HG02870 (cell line): ENCODE measurements around the gene PCSK6.
"Not testable (repeated sequence)": the region's sequence is repeated elsewhere in the genome, so short reads cannot be mapped to it uniquely, and the experiment has no call there.

ENCODE experiments used
- ATAC-seq: cut with Tn5 transposase; IDR thresholded peaks from one replicate; pipeline ENCODE4 v1.9.1; 2021; ENCODE audit warnings: mild to moderate bottlenecking, moderate library complexity; ENCODE audit not compliant: unreplicated experiment

PCSK6 gene

GRCh38 chr15:101368086-101368780, 121.3 kb downstream of the PCSK6 start:
- ATAC-seq: no peak

DNA sequence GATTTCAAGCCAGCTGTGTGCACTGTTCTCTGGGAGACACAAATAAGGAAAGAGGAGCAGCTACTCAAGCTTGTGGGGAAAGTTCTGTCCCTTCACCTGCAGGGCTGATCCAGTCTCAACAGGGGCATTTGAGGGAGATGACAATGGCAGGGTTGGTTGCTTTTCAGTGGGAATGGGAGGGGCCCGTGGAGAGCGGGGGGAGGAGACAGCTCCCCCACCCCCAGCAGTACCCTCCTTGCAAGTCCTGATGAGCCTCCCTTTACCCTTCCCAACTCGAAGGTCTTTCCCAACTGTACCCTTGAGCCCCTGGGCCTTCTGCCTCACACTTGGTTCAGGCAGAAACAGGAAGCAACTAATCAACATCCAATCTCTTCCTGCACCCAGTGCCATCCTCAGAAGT, 122.7 kb downstream of the PCSK6 start:
- no peak for ATAC-seq

- no peak for ATAC-seq
Observed at GRCh38 chr15:101362986-101363566, 126.4 kb downstream of the PCSK6 start.

DNA sequence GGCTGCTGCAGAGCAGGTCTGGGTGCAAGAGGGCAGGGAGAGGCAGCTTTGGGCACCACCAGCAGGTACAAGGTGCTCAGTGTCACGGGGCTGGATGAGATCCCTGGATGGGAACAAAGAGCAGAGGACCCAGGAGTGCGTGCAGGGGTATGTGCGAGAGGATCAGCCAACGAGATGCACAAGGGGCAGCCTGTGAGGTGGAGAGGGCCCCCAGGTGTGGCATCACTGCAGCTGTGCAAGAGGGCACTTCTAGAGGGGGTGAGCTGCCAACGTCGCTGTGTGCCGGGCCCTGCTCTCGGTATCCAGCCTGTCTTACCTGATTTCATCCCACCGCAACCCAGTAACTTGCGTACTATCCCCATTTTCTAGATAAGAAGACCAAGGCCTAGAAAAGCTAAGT, 127.1 kb downstream of the PCSK6 start:
- ATAC-seq: no peak

- ATAC-seq: no peak
Observed at GRCh38 chr15:101361418-101361817, 128.1 kb downstream of the PCSK6 start.

- no peak for ATAC-seq
Observed at GRCh38 chr15:101359365-101359947, 130.1 kb downstream of the PCSK6 start.

GRCh38 chr15:101358895-101359294, 130.6 kb downstream of the PCSK6 start:
- ATAC-seq: no peak

- no peak for ATAC-seq
Observed at GRCh38 chr15:101357885-101358284, 131.6 kb downstream of the PCSK6 start.

DNA sequence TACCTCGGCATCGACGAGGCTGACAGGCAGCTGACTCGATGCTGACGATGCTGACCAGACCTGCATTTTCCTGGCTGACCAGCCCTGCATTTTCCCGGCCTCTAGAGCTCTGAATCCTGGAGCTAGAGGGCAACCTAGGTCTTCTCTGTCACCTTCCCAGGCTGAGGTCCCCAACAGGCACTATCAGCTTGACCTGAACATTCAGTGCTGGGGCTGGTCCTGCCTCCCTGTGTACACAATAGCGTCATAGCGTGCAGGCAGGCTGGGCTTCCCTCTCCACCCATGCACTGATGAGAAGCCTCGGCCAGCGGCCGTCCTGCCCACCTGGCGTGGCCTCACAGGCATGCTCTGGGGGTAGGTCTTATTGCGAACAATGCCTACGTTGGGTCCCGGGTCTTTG, 132.2 kb downstream of the PCSK6 start:
- no peak for ATAC-seq

GRCh38 chr15:101356512-101357172, 132.9 kb downstream of the PCSK6 start:
- ATAC-seq: not testable (repeated sequence)

DNA sequence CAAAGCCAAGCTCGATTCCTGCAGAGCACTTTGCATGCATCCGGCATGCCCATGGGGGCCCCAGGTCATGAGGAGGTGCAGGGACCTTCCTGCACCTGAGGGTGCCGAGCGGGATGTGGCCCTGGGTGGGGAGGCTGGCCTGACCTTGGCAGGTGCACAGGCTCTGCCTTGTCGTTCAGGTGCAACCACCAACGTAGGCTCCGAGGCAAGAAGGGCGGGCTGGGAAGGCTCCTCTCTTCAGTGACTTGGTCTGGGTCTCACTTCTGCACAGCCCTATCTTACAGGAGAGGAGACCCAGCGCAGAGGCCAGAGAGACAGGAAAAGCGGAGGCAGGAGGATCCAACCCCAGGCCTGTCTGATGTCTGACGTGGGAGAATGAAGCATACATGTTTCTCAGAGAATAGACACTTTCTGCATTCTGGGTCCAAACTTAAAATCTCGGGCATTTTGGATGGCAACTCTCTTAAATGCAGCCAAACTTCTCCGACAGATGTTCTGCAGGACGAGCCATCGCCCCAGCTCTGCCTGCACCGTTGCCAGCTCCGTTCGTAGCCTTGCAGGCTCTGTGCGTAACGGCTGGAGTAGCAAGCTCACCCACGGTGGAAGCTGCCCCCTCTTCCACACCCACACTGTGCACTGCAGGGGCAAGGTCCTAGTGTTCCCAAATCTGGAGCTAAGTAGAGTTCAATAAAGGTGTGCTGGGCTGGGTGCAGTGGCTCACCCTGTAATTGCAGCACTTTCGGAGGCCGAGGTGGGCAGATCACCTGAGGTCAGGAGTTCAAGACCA, 133.6 kb downstream of the PCSK6 start:
- ATAC-seq: no peak

DNA sequence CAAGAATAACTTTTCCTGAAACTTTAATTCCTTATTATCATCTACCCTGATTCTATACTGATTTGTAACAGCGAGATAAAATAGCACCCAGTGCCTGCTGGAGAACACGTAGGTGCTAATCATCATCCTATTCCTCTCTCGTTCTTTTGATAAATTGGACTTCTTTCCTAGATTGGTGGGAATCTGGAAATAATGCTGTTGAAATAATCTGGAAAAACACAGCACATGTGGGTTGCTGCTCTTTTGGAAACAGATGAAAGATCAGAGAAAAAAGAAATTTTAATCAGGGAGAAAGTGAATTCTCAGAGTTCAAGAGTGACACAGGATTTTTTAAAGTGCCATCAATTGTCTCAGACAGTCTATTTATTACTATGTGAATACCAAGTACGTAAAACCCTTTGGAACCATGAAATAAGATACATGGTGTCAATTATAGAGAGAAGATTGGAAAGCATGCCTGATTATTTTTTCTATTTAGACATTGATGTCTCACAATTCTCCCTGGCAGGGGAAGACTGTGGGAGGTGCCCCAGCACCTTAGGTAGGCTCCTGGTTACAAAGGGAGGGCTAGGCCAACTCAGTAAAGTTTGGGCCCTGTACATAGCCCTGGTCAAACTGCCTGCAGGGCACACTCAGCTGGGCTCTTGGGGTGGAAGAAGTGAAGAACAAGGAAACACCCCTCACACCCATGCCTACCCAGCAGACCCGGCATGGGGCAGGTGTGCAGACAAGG, 134.4 kb downstream of the PCSK6 start:
- no peak for ATAC-seq

- no peak for ATAC-seq
Observed at GRCh38 chr15:101353240-101353639, 136.3 kb downstream of the PCSK6 start.

GRCh38 chr15:101351736-101352135, 137.8 kb downstream of the PCSK6 start:
- ATAC-seq: no peak

DNA sequence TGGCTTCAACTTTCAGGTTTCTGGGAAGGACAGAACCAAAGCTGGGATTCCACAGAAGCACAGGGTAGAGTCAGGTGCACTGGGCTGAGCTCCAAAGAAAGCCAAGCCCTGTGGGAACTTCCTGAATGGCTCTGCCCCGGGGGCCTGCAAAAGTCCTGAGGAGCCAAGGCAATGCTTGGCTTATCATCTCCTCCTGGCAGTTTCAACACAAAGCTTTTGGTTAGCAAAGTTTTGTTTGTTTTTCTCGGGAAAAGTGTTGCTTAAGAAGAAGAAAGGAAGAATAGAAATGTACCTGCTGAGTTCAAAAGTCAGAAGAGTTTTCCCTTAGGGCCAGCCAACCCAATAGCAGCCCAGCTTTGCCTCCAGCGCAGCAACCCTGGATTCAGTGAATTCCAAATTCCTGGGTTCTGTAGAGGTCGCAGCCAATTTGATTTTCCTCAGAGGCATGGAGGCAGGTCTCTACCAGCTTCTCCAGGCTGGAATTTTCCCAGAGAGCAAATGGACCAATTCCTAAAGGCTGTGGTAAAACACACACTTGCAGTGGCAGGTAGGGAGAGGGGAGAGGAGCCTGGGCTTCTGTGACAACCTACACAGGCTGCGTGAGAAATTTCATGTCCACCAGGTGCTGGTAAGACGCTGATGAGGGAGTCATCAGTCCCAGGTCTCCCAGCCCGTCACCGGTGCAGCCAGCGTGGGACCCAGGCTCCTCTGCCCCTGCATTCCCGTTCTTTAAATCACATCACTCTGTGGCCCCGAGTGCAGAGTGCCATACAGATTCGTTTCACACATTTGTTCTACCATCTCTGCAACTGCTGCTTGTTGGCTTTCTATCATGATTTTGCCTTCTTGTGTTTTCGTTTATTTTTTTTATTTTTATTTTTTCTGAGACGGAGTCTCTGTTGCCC, 140.2 kb downstream of the PCSK6 start:
- no peak for ATAC-seq

GRCh38 chr15:101348643-101349042, 140.9 kb downstream of the PCSK6 start:
- ATAC-seq: no peak

DNA sequence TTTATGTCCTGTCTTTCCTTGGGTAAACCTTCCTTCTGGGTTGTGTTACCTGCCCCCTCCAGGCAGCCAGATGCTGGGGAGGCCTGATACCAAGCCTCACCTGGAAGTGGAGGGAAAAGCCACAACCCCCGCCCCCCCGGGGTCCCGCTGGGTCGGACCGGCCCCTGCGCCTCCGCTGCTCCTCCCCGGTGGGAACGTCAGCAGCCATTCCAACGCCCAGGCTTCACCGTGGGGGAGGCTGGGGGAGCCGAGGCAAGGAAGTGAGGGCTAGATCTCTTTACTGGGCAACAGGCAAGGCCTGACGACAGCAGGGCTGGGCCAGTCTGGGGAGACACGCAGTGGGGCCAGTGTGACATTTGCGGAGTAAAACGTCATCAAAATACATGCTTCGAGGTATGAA, 141.5 kb downstream of the PCSK6 start:
- no peak for ATAC-seq

- ATAC-seq: no peak
Observed at GRCh38 chr15:101347454-101347853, 142.1 kb downstream of the PCSK6 start.

- no peak for ATAC-seq
Observed at GRCh38 chr15:101346928-101347327, 142.6 kb downstream of the PCSK6 start.
